IPS-20b (cell line): ENCODE results near the gene RAB29.
"Not testable (repeated sequence)": the region's sequence is repeated elsewhere in the genome, so short reads cannot be mapped to it uniquely, and the experiment has no call there.

Experiments used
- H3K27ac ChIP-seq: one replicate; pipeline ENCODE4 v1.5.1; 2013; ENCODE audit warnings: low read length
- H3K27me3 ChIP-seq: 2 replicates; pipeline ENCODE4 v1.6.1; 2013; ENCODE audit warnings: mild to moderate bottlenecking, low read length, inconsistent platforms; ENCODE audit not compliant: insufficient read depth
- H3K36me3 ChIP-seq: 2 replicates; pipeline ENCODE4 v1.6.1; 2013; ENCODE audit warnings: low read depth, mild to moderate bottlenecking, inconsistent platforms, low read length, moderate library complexity; ENCODE audit not compliant: insufficient read depth
- H3K4me1 ChIP-seq: 2 replicates; pipeline ENCODE4 v1.6.1; 2013; ENCODE audit warnings: mild to moderate bottlenecking, control low read depth, inconsistent platforms, low read length, moderate library complexity; ENCODE audit not compliant: insufficient read depth
- H3K4me3 ChIP-seq: 2 replicates; pipeline ENCODE4 v1.5.1; 2013; ENCODE audit warnings: mild to moderate bottlenecking, low read length, inconsistent platforms
- H3K9ac ChIP-seq: 2 replicates; pipeline ENCODE4 v1.6.1; 2013; ENCODE audit warnings: low read depth, mild to moderate bottlenecking, inconsistent platforms, low read length, moderate library complexity
- H3K9me3 ChIP-seq: 2 replicates; pipeline ENCODE4 v1.6.1; 2013; ENCODE audit warnings: mild to moderate bottlenecking, low read depth, low read length, inconsistent platforms; ENCODE audit not compliant: insufficient read depth

RAB29 gene

DNA sequence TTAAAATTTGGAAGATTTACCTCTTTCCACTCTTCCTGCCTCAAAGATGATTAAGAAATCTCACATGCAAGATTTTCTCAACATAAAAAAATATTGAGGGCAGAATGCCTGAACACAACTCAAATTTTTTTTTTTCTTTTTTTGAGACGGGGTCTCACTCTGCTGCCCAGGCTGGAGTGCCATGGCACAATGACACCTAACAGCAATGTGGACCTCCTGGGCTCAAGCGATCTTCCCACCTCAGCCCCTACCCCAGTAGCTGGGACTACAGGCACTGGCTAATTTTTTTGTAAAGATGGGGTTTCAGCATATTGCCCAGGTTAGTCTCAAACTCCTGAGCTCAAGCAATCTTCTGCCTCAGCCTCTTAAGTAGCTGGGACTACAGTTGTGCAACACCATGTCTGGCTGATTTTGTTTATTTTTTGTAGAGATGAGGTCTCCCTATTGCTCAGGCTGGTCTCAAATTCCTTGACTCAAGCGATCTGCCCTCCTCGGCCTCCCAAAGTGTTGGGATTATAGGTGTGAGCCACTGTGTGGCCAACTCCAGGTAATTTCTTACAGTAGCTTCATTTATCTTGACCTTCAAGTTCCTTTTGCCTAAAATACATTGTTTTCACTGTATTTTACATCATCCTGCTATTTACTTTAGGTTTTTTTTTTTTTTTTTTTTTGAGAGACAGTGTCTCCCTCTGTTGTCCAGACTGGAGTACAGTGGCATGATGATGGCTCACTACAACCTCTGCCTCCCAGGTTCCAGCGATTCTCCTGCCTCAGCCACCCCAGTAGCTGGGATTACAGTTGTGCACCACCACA lies 35.7 kb downstream of the RAB29 start:
- H3K27me3 ChIP-seq, result no peaks in the 10 kb centered on the region
- peaks cover 39% of the 10 kb centered on the region for H3K36me3 ChIP-seq
- peaks cover 17% of the 10 kb centered on the region for H3K4me1 ChIP-seq
- no peak overlapping the region for H3K4me3 ChIP-seq
- H3K9me3 ChIP-seq, result no peaks in the 10 kb centered on the region
- no peak overlapping the region for H3K27ac ChIP-seq
- no peak overlapping the region for H3K9ac ChIP-seq

DNA sequence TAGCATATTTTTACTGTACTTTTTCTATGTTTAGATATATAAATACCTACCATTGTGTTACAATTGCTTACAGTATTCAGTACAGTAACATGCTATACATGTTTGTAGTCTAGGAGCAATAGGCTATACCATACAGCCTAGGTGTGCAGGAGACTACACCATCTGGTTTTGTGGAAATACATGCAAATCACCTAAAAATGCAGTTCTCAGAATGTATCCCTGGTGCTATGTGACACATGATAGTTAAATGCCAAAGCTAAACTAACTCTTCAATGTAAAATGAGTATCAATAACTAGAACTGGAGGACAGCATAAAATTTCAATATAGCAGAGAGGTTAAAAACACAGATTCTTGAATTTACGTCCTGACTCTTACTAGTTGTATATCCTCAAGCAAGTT lies 40.1 kb downstream of the RAB29 start:
- no peaks in the 10 kb centered on the region for H3K4me1 ChIP-seq
- no peak overlapping the region for H3K4me3 ChIP-seq
- no peak overlapping the region for H3K9ac ChIP-seq
- H3K9me3 ChIP-seq, result no peaks in the 10 kb centered on the region
- H3K36me3 ChIP-seq, result peaks cover 48% of the 10 kb centered on the region
- no peak overlapping the region for H3K27ac ChIP-seq
- no peaks in the 10 kb centered on the region for H3K27me3 ChIP-seq

DNA sequence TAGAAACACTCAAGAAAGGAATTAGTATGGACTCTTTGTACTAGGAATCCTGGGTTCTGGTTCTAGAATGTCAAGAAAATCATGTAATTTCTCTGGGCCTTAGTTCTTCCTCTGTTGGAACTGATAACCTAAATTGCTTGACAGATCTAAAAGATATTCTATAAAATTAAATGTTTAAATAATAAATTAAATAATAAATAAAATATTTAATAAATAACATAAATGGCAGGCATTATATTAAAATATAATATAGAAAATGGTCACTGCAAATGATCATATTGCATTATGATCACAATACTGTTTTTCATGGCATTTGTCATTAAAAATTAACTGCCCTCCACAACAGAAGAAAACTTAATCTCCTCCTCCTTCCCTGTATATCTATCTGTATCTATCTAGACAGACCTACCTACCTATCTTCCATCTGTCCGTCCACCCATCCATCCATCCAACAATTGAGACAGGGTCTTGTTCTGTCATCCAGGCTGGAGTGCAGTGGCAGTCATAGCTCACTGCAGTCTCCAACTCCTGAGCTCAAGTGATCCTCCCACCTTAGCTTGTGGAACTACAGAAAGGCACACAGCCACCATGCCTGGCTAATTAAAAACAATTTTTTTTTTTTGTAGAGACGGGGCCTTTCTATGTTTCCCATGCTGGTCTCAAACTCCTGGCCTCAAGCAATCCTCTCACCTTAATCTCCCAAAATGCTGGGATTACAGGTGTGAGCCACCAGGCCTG lies 41.7 kb downstream of the RAB29 start:
- Histone ChIP-seq H3K9ac (no peak overlapping the region), H3K9me3 (no peaks in the 10 kb centered on the region), H3K4me1 (no peaks in the 10 kb centered on the region), H3K27me3 (no peaks in the 10 kb centered on the region), H3K27ac (no peak overlapping the region), H3K36me3 (peaks cover 52% of the 10 kb centered on the region), H3K4me3 (no peak overlapping the region)

DNA sequence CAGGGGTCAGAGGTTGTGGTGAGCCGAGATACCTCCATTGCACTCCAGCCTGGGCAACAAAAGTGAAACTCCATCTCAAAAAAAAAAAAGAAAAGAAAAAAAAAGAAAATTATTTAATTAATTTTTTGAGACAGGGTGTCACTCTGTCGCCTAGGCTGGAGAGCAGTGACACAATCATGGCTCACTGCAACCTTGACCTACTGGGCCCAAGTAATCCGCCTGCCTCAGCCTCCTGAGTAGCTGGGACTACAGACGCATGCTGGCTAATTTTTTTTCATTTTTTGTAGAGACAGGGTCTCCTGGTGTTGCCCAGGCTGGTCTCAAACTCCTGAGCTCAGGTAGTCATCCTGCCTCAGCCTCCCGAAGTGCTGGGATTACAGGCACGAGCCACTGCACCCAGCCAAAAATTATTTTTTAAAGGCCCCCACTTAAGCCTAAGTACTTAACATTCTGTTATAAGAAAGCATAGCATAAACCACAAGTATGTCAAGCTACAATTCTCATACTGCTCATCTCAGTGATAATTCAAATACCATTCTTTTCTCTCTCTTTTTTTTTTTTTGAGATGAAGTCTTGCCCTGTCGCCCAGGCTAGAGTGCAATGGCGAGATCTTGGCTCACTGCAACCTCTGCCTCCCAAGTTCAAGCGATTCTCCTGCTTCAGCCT lies 45.2 kb downstream of the RAB29 start:
- H3K27ac ChIP-seq, result no peak overlapping the region
- H3K27me3 ChIP-seq, result no peaks in the 10 kb centered on the region
- no peak overlapping the region for H3K9ac ChIP-seq
- H3K4me1 ChIP-seq, result no peaks in the 10 kb centered on the region
- H3K9me3 ChIP-seq, result no peaks in the 10 kb centered on the region
- H3K4me3 ChIP-seq, result no peak overlapping the region
- peaks cover 73% of the 10 kb centered on the region for H3K36me3 ChIP-seq

DNA sequence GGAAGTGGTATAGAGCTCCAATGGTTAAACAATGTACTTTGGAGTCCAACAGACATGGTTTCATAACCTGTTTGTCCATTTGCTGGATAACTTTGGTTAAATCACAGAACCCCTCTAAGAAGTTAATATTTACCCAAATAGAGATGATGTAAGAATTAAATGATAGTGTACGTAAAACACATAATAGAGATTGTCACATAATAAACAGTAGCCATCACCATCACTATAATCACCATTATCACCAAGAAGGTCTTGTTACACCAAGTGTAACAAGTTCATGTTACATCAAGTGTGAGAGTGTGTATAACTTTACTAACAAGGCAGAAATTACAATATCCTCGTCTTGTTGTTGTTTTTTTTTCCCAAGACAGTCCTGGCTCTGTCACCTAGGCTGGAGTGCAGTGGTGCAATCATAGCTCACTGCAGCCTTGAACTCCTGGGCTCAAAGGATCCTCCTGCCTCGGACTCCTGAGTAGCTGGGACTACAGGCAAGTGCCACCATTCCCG lies 48.6 kb downstream of the RAB29 start:
- H3K27me3 ChIP-seq, result no peaks in the 10 kb centered on the region
- no peak overlapping the region for H3K9ac ChIP-seq
- H3K36me3 ChIP-seq, result peaks cover 90% of the 10 kb centered on the region
- H3K27ac ChIP-seq, result no peak overlapping the region
- no peaks in the 10 kb centered on the region for H3K4me1 ChIP-seq
- H3K9me3 ChIP-seq, result no peaks in the 10 kb centered on the region
- no peak overlapping the region for H3K4me3 ChIP-seq

DNA sequence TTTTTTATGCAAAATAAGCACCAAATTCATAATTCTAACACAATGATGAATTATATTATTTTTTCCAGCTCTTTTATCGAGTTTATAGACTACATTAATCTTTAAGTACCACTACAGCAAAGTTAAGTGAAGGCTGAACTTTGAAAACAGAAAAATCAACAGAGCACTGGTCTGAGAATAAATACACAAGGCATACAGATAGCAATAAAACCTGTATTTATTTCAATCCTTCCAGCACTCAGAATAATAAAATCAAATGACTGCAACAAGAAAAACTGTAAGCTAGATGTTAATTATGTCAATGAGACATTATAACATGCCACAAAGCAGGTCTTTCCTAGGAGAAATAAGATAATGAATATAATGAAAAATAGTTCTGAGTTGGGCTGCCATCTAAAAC lies 49.8 kb downstream of the RAB29 start:
- Histone ChIP-seq H3K27ac (no peak overlapping the region), H3K9me3 (no peaks in the 10 kb centered on the region), H3K4me3 (no peak overlapping the region), H3K4me1 (no peaks in the 10 kb centered on the region), H3K36me3 (peaks cover 91% of the 10 kb centered on the region), H3K9ac (no peak overlapping the region), H3K27me3 (no peaks in the 10 kb centered on the region)

DNA sequence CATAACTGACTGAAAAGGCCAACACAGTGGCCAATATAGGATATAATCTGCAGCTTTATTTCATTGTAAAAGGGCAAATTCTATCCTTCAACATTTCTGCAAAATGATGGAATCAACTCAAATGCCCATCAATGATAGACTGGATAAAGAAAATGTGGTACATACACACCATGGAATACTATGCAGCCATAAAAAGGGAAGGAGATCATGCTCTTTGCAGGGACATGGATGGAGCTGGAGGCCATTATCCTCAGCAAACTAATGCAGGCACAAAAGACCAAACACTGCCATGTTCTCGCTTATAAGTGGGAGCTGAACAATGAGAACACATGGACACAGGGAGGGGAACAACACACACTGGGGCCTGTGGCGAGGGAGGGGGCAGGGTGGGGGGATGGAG lies 54.5 kb downstream of the RAB29 start:
- H3K9ac ChIP-seq, H3K9me3 ChIP-seq, H3K27me3 ChIP-seq, H3K4me3 ChIP-seq, H3K27ac ChIP-seq, H3K4me1 ChIP-seq: not testable (repeated sequence)
- H3K36me3 ChIP-seq, result peaks cover 98% of the 10 kb centered on the region

DNA sequence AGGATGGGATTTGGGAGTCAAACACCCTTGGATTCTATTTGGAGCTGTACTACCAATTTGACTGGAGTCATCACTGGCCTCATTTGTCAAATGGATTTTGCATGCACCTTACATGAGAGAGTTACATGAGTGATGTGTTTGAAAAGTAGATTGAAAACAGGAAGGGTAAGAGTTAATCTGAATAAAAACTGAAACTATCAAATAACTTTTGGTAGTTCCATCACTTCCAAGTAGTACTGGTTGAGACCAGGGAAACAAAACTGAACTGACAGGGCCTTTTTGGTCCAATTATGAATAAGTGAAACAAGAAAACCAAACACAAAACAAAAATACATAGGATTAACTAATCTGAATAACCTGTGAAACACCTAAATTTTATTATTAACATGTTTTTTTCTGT lies 55.5 kb downstream of the RAB29 start:
- peaks cover 3% of the 10 kb centered on the region; the same call in 1 of the 2 replicates for H3K4me1 ChIP-seq
- no peak overlapping the region for H3K9ac ChIP-seq
- no peaks in the 10 kb centered on the region for H3K9me3 ChIP-seq
- peaks cover 98% of the 10 kb centered on the region for H3K36me3 ChIP-seq
- no peak overlapping the region for H3K27ac ChIP-seq
- H3K4me3 ChIP-seq, result no peak overlapping the region
- no peaks in the 10 kb centered on the region for H3K27me3 ChIP-seq

DNA sequence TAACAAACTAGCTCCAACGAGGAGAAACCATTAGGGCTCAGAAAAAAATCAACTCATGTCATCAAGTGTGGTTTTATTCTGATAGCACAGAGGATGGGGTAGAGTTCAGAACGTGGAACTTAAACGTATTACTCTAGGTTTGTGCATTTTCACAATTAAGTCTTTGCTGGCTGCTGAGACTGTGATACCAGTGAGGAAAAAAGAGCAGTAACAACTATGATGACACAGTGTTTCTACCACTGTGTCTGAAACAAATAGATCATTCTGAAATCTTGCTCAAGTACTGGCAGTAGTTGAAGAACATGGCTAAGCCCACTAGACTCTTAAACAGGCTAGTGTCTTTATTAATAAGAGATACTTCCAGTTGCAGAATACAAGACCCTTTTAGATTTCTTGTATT lies 56.3 kb downstream of the RAB29 start:
- H3K36me3 ChIP-seq, result peaks cover 98% of the 10 kb centered on the region
- H3K9me3 ChIP-seq, result no peaks in the 10 kb centered on the region
- no peak overlapping the region for H3K4me3 ChIP-seq
- no peak overlapping the region for H3K9ac ChIP-seq
- H3K27ac ChIP-seq, result no peak overlapping the region
- H3K27me3 ChIP-seq, result no peaks in the 10 kb centered on the region
- H3K4me1 ChIP-seq, result peaks cover 8% of the 10 kb centered on the region; the same call in 1 of the 2 replicates
